ENCODE data around the gene CXCR1. TPM values are rescaled to one million over a fixed set of nuclear protein-coding genes. Genes with fewer than 3 reads are reported as not detected.

The CXCR1 gene
- total RNA-seq, result under 1 TPM in 2 of 4 donors, not detected in 2; 0.21 to 0.66 TPM

DNA sequence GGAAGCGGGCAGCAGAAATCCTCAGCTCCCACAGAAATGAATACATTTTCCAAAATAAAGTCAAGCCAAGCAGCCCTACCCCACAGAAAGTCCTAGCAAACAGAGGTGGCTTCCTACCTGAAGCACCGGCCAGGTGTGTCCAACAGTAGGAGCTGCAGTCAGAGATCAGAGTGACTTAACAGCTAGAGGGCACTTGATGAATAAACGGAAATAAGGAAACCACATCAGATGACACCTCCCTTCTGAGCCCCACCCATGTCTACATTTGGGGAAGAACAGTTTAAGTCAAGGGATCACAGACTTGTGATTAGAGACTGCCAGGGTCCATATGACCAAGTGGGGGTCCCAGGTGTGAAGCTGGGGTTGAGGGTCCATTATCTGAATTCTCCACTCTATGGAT lies at the start of gene CXCR1:
TSS of gene CXCR1 (minus strand) at position 172 of the 400 bp plus-strand sequence. CDS start 1,751 bp downstream, outside the sequence.
- Histone ChIP-seq H3K4me1 (peaks cover 0 to 5% (median 0%) of the 10 kb centered on the region in 4 donors), H3K27me3 (peaks cover 0 to 10% of the 10 kb centered on the region in 2 donors), H3K27ac (no peak within 1 kb of the TSS), H3K4me3 (no peak within 1 kb of the TSS), H3K36me3 (no peaks in the 10 kb centered on the region), H3K9me3 (no peaks in the 10 kb centered on the region)
- TF ChIP-seq POLR2A (IDR thresholded peaks at IDR 0.05), result no peak
- TF ChIP-seq EP300 (IDR thresholded peaks at IDR 0.05), result no peak
- TF ChIP-seq, protein P1, sequence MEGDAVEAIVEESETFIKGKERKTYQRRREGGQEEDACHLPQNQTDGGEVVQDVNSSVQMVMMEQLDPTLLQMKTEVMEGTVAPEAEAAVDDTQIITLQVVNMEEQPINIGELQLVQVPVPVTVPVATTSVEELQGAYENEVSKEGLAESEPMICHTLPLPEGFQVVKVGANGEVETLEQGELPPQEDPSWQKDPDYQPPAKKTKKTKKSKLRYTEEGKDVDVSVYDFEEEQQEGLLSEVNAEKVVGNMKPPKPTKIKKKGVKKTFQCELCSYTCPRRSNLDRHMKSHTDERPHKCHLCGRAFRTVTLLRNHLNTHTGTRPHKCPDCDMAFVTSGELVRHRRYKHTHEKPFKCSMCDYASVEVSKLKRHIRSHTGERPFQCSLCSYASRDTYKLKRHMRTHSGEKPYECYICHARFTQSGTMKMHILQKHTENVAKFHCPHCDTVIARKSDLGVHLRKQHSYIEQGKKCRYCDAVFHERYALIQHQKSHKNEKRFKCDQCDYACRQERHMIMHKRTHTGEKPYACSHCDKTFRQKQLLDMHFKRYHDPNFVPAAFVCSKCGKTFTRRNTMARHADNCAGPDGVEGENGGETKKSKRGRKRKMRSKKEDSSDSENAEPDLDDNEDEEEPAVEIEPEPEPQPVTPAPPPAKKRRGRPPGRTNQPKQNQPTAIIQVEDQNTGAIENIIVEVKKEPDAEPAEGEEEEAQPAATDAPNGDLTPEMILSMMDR (IDR thresholded peaks at IDR 0.05), result no peak
- 74 to 76% methylated on average over 3 of the region's 3 CpGs for WGBS, 2 donors
- DNase-seq (ENCODE audit: low spot score in 2 of 2), result no peak

DNA sequence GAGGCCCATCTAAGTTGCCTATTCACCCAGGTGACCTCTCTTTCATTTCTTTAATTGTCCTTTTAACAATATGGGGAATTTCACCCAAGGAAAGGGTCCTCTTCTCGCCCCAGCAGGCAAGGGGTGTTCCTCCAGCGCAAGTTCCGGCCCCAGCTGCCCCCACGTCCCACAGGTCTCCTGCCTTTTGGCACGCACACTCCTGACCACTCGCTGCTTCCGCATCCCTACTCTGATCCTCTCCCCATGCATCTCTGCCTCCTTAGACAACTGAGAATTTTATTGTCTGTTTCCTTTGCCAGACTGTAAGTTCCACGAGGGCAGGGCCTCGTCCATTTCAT lies 49.5 kb upstream of the CXCR1 start:
- Histone ChIP-seq H3K9me3 (no peaks in the 10 kb centered on the region), H3K36me3 (no peaks in the 10 kb centered on the region), H3K4me3 (peak overlapping the region; percentile 81 to 99 (median 92)), H3K4me1 (peaks cover 0 to 43% (median 30%) of the 10 kb centered on the region in 4 donors), H3K27me3 (no peaks in the 10 kb centered on the region), H3K27ac (peak overlapping the region; percentile 90 to 99 (median 96))
- TF ChIP-seq, protein P1 (IDR thresholded peaks at IDR 0.05), result no peak
- no peak for TF ChIP-seq EP300 (IDR thresholded peaks at IDR 0.05)
- no peak for TF ChIP-seq POLR2A (IDR thresholded peaks at IDR 0.05)
- no peak for DNase-seq (ENCODE audit: low spot score in 2 of 2)
- 30 to 50% methylated on average over 9 of the region's 9 CpGs for WGBS, 2 donors

DNA sequence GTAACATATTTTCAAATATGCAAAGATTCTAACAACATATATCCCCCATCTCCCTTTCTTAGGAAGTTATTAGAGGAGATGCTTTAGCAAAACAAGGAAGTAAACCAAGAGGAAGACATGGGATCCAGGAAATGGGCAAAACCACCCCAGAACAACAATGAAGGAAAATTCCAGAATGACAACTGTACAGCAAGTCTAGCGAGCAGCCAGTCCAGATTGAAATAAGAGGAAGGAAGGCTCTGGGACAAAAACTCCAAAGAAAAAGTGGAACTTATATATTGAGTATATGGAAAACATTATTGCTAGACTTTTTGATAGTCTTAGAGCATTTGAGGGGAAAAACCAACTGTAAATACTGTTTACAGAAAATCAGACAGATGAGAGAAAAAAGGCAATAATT lies 47.4 kb upstream of the CXCR1 start:
- 59 to 71% methylated on average over 1 of the region's 1 CpG for WGBS, 2 donors
- H3K4me1 ChIP-seq, result peaks cover 0 to 21% (median 13%) of the 10 kb centered on the region in 4 donors
- no peak overlapping the region for H3K4me3 ChIP-seq
- H3K27ac ChIP-seq, result no peak overlapping the region
- TF ChIP-seq POLR2A (IDR thresholded peaks at IDR 0.05) (no peak), EP300 (IDR thresholded peaks at IDR 0.05) (no peak)
- TF ChIP-seq, protein P1 (IDR thresholded peaks at IDR 0.05), result no peak
- no peak for DNase-seq (ENCODE audit: low spot score in 2 of 2)
- no peaks in the 10 kb centered on the region for H3K36me3 ChIP-seq
- H3K9me3 ChIP-seq, result peaks cover 0 to 4% (median 0%) of the 10 kb centered on the region in 4 donors
- no peaks in the 10 kb centered on the region for H3K27me3 ChIP-seq

DNA sequence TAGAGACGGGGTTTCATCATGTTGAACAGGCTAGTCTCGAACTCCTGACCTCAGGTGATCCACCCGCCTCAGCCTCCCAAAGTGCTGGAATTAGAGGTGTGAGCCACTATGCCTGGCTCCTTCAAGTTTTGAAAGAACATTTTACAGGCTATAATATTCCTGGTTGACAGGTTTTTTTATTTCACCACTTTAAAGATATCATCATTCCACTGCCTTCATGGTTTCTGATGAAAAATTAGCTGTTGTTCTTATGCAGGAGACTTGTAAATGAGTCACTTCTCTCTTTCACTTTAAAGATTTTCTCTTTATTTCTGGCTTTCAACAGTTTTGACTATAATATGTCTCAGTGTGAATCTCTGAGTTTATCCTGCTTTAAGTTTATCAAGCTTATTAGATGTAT lies 42.3 kb upstream of the CXCR1 start:
- Histone ChIP-seq H3K36me3 (no peaks in the 10 kb centered on the region), H3K4me3 (no peak overlapping the region), H3K9me3 (peaks cover 0 to 7% (median 0%) of the 10 kb centered on the region in 4 donors), H3K27ac (no peak overlapping the region), H3K4me1 (no peaks in the 10 kb centered on the region), H3K27me3 (no peaks in the 10 kb centered on the region)
- DNase-seq (ENCODE audit: low spot score in 2 of 2), result no peak
- WGBS, 2 donors, result 96 to 97% methylated on average over 3 of the region's 3 CpGs
- no peak for TF ChIP-seq EP300 (IDR thresholded peaks at IDR 0.05)
- no peak for TF ChIP-seq POLR2A (IDR thresholded peaks at IDR 0.05)
- TF ChIP-seq, protein P1 (IDR thresholded peaks at IDR 0.05), result no peak

DNA sequence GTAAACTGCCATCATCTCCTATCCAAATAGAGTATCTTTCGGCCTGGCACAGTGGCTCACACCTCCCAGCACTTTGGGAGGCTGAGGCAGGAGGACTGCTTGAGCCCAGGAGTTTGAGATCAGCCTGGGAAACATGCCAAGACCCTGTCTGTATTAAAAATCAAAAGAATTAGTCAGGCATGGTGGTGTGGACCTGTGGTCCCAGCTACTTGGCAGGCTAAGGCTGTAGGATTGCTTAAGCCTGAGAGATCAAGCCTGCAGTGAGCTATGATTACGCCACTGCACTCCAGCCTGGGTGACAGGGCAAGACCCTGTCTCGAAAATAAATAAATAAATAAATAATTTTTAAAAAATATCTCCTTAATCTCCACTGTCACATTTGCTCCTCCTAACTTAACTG lies 35.5 kb upstream of the CXCR1 start:
- Histone ChIP-seq H3K4me1 (no peaks in the 10 kb centered on the region), H3K9me3 (no peaks in the 10 kb centered on the region), H3K4me3 (no peak overlapping the region), H3K36me3 (no peaks in the 10 kb centered on the region), H3K27ac (no peak overlapping the region), H3K27me3 (no peaks in the 10 kb centered on the region)
- no peak for DNase-seq (ENCODE audit: low spot score in 2 of 2)
- TF ChIP-seq EP300 (IDR thresholded peaks at IDR 0.05), result no peak
- no peak for TF ChIP-seq POLR2A (IDR thresholded peaks at IDR 0.05)
- TF ChIP-seq, protein P1 (IDR thresholded peaks at IDR 0.05), result no peak
- WGBS, 2 donors, result 83 to 85% methylated on average over 3 of the region's 3 CpGs
